Measurements from ENCODE around the gene IVD.

The IVD gene

GRCh38 chr15:40460404-40460803, 54.8 kb downstream of the IVD start:
- no peak for DNase-seq

- no peak for DNase-seq
Observed at GRCh38 chr15:40461958-40462357, 56.4 kb downstream of the IVD start.

- no peak for DNase-seq
Observed at GRCh38 chr15:40463279-40463678, 57.7 kb downstream of the IVD start.

GRCh38 chr15:40463886-40464545, 58.4 kb downstream of the IVD start:
- DNase-seq = no peak

GRCh38 chr15:40464595-40465185, 59.1 kb downstream of the IVD start:
- DNase-seq = no peak

- no peak for DNase-seq
Observed at GRCh38 chr15:40465939-40466338, 60.3 kb downstream of the IVD start.

- DNase-seq = no peak
Observed at GRCh38 chr15:40466426-40467260, 61.0 kb downstream of the IVD start.

GRCh38 chr15:40467261-40467615, 61.6 kb downstream of the IVD start:
- no peak for DNase-seq

- DNase-seq = no peak
Observed at GRCh38 chr15:40468898-40469331, 63.3 kb downstream of the IVD start.

GRCh38 chr15:40469776-40470390, 64.3 kb downstream of the IVD start:
- DNase-seq = no peak

GRCh38 chr15:40470423-40471104, 65.0 kb downstream of the IVD start, which contains the start of gene CHST14:
Gene CHST14, plus strand, starts transcription at chr15:40470984. Its CDS starts 230 bp downstream, at chr15:40471214.
- DNase-seq = peak; percentile 60
